Mucosa of stomach (tissue), 1 donor: ENCODE results near the gene HLF.

Experiments used
- H3K27me3 ChIP-seq: one replicate; pipeline ENCODE4 v1.7.0; 2013; ENCODE audit warnings: mild to moderate bottlenecking, low read length; ENCODE audit not compliant: control insufficient read depth, insufficient read depth
- H3K36me3 ChIP-seq: one replicate; pipeline ENCODE4 v1.7.0; 2013; ENCODE audit warnings: low read length; ENCODE audit not compliant: control insufficient read depth, insufficient read depth
- H3K4me1 ChIP-seq: one replicate; pipeline ENCODE4 v1.7.0; 2013; ENCODE audit warnings: mild to moderate bottlenecking, low read length; ENCODE audit not compliant: control insufficient read depth, insufficient read depth
- H3K4me3 ChIP-seq: one replicate; pipeline ENCODE4 v1.7.0; 2013; ENCODE audit warnings: low read length
- H3K9ac ChIP-seq: one replicate; pipeline ENCODE4 v1.7.0; 2013; ENCODE audit warnings: mild to moderate bottlenecking, low read length, moderate library complexity
- H3K9me3 ChIP-seq: one replicate; pipeline ENCODE4 v1.7.0; 2013; ENCODE audit warnings: mild to moderate bottlenecking, low read length, moderate library complexity; ENCODE audit not compliant: control insufficient read depth
- donor health status: Pancreatic carcinoma.

The HLF gene

GRCh38 chr17:55312852-55313251, 48.1 kb downstream of the HLF start:
- H3K36me3 ChIP-seq: no peaks in the 10 kb centered on the region
- no peak overlapping the region for H3K4me3 ChIP-seq
- no peaks in the 10 kb centered on the region for H3K27me3 ChIP-seq
- no peaks in the 10 kb centered on the region for H3K4me1 ChIP-seq
- no peaks in the 10 kb centered on the region for H3K9me3 ChIP-seq
- no peak overlapping the region for H3K9ac ChIP-seq

- H3K9me3 ChIP-seq: no peaks in the 10 kb centered on the region
Observed at GRCh38 chr17:55314061-55314783, 49.5 kb downstream of the HLF start.

GRCh38 chr17:55314784-55315491, 50.2 kb downstream of the HLF start:
- no peak overlapping the region for H3K4me3 ChIP-seq
- no peaks in the 10 kb centered on the region for H3K27me3 ChIP-seq
- H3K4me1 ChIP-seq: no peaks in the 10 kb centered on the region
- no peak overlapping the region for H3K9ac ChIP-seq
- no peaks in the 10 kb centered on the region for H3K36me3 ChIP-seq
- H3K9me3 ChIP-seq: no peaks in the 10 kb centered on the region

More at GRCh38 chr17:55314061-55314783, 49.5 kb downstream of the HLF start:
- Histone ChIP-seq H3K36me3 (no peaks in the 10 kb centered on the region), H3K4me1 (no peaks in the 10 kb centered on the region), H3K4me3 (no peak overlapping the region), H3K9ac (no peak overlapping the region), H3K27me3 (no peaks in the 10 kb centered on the region)

- H3K27me3 ChIP-seq: no peaks in the 10 kb centered on the region
- H3K36me3 ChIP-seq: no peaks in the 10 kb centered on the region
- H3K4me3 ChIP-seq: no peak overlapping the region
- no peak overlapping the region for H3K9ac ChIP-seq
- no peaks in the 10 kb centered on the region for H3K4me1 ChIP-seq
- H3K9me3 ChIP-seq: no peaks in the 10 kb centered on the region
Observed at GRCh38 chr17:55316499-55316898, 51.7 kb downstream of the HLF start.

- no peaks in the 10 kb centered on the region for H3K36me3 ChIP-seq
- H3K4me3 ChIP-seq: no peak overlapping the region
- H3K9me3 ChIP-seq: no peaks in the 10 kb centered on the region
- H3K27me3 ChIP-seq: no peaks in the 10 kb centered on the region
- H3K9ac ChIP-seq: no peak overlapping the region
- no peaks in the 10 kb centered on the region for H3K4me1 ChIP-seq
Observed at GRCh38 chr17:55317284-55317683, 52.5 kb downstream of the HLF start.

- Histone ChIP-seq H3K4me1 (no peaks in the 10 kb centered on the region), H3K27me3 (no peaks in the 10 kb centered on the region), H3K9me3 (no peaks in the 10 kb centered on the region), H3K36me3 (no peaks in the 10 kb centered on the region), H3K4me3 (no peak overlapping the region), H3K9ac (no peak overlapping the region)
Observed at GRCh38 chr17:55318081-55318480, 53.3 kb downstream of the HLF start.

- H3K9ac ChIP-seq: no peak overlapping the region
- H3K36me3 ChIP-seq: no peaks in the 10 kb centered on the region
- no peak overlapping the region for H3K4me3 ChIP-seq
- H3K9me3 ChIP-seq: no peaks in the 10 kb centered on the region
- no peaks in the 10 kb centered on the region for H3K4me1 ChIP-seq
- no peaks in the 10 kb centered on the region for H3K27me3 ChIP-seq
Observed at GRCh38 chr17:55318715-55319487, 54.1 kb downstream of the HLF start.

- no peak overlapping the region for H3K9ac ChIP-seq
- H3K27me3 ChIP-seq: no peaks in the 10 kb centered on the region
- no peaks in the 10 kb centered on the region for H3K9me3 ChIP-seq
- no peaks in the 10 kb centered on the region for H3K36me3 ChIP-seq
- H3K4me1 ChIP-seq: no peaks in the 10 kb centered on the region
- H3K4me3 ChIP-seq: no peak overlapping the region
Observed at GRCh38 chr17:55319933-55320593, 55.3 kb downstream of the HLF start.

GRCh38 chr17:55320594-55321426, 56.0 kb downstream of the HLF start:
- Histone ChIP-seq H3K4me1 (no peaks in the 10 kb centered on the region), H3K27me3 (no peaks in the 10 kb centered on the region), H3K4me3 (no peak overlapping the region), H3K9me3 (no peaks in the 10 kb centered on the region), H3K36me3 (no peaks in the 10 kb centered on the region), H3K9ac (peak overlapping the region; percentile 9)

- H3K27me3 ChIP-seq: no peaks in the 10 kb centered on the region
- no peaks in the 10 kb centered on the region for H3K9me3 ChIP-seq
- H3K9ac ChIP-seq: peak overlapping the region; percentile 9
- H3K4me1 ChIP-seq: no peaks in the 10 kb centered on the region
- H3K36me3 ChIP-seq: no peaks in the 10 kb centered on the region
- no peak overlapping the region for H3K4me3 ChIP-seq
Observed at GRCh38 chr17:55321427-55322060, 56.8 kb downstream of the HLF start.

- Histone ChIP-seq H3K4me3 (no peak overlapping the region), H3K9ac (no peak overlapping the region), H3K36me3 (no peaks in the 10 kb centered on the region), H3K4me1 (no peaks in the 10 kb centered on the region), H3K27me3 (no peaks in the 10 kb centered on the region), H3K9me3 (no peaks in the 10 kb centered on the region)
Observed at GRCh38 chr17:55322453-55322985, 57.8 kb downstream of the HLF start.
